SK-N-SH (cell line): ENCODE results near the gene SDCCAG8. TPM values are rescaled to one million over a fixed set of nuclear protein-coding genes. Genes with fewer than 3 reads are reported as not detected.
A peak's percentile ranks its signal among the peaks of the same experiment; 100 is the strongest.

Experiments
- CTCF ChIA-PET: fragments of 300-600, 350-600 bp; formaldehyde crosslinking; extraction: SDS; loops from one replicate; lab custom pipeline; 2021; lab: Yijun Ruan, JAX
- POLR2A ChIA-PET: fragments of 350-600 bp; sonication (Branson Sonifier 250); formaldehyde crosslinking; extraction: SDS; loops from one replicate; lab custom pipeline; 2020; ENCODE audit warnings: antibody characterized with exemption, inconsistent platforms; lab: Yijun Ruan, JAX
- DNase-seq: peaks from one replicate; pipeline ENCODE4 v3.0.0; 2012
- H2AFZ ChIP-seq: fragments of 200-600 bp; sonication (generic); 2 replicates; pipeline ENCODE4 v1.8.1; 2016; ENCODE audit warnings: antibody characterized with exemption, mild to moderate bottlenecking, low read depth
- H3F3A ChIP-seq: fragments of 200-600 bp; sonication (generic); replicated peaks from 2 replicates; pipeline ENCODE3; 2016; ENCODE audit warnings: antibody characterized with exemption, mild to moderate bottlenecking; ENCODE audit not compliant: insufficient read depth
- H3K27ac ChIP-seq, 2 experiments: fragments of 200-500 bp in 1 of 2; fragments of 200-600 bp in 1 of 2; sonication (Bioruptor generic) in 1 of 2; sonication (generic), shearing (Covaris generic) in 1 of 2; 2 replicates each; pipeline versions ENCODE4 v1.5.1 to v1.6.1; 2014 to 2016; ENCODE audit warnings: low read depth in 2 of 2, inconsistent platforms in 1 of 2, low read length in 1 of 2, mild to moderate bottlenecking in 1 of 2, mixed read lengths in 1 of 2
- H3K27me3 ChIP-seq: fragments of 200-600 bp; sonication (generic), shearing (Covaris generic); 2 replicates; pipeline ENCODE4 v1.6.1; 2016; ENCODE audit warnings: mixed run types; ENCODE audit not compliant: insufficient read depth
- H3K36me3 ChIP-seq, 2 experiments: fragments of 200-500 bp in 1 of 2; fragments of 200-600 bp in 1 of 2; sonication (Bioruptor generic) in 1 of 2; sonication (generic) in 1 of 2; replicated peaks in 1 of 2; 2 replicates each; pipeline versions ENCODE3 to v1.5.1; 2014 to 2016; ENCODE audit warnings: low read length in 1 of 2, mild to moderate bottlenecking in 1 of 2; ENCODE audit not compliant: insufficient read depth in 2 of 2, control insufficient read depth in 1 of 2
- H3K4me1 ChIP-seq, 2 experiments: fragments of 200-500 bp in 1 of 2; fragments of 200-600 bp in 1 of 2; sonication (Bioruptor generic) in 1 of 2; sonication (generic), shearing (Covaris generic) in 1 of 2; 2 replicates each; pipeline versions ENCODE4 v1.5.1 to v1.6.1; 2014 to 2016; ENCODE audit warnings: low read depth in 1 of 2, low read length in 1 of 2, mixed run types in 1 of 2; ENCODE audit not compliant: insufficient read depth in 2 of 2, control insufficient read depth in 1 of 2
- H3K4me2 ChIP-seq: fragments of 200-600 bp; sonication (generic), shearing (Covaris generic); 2 replicates; pipeline ENCODE4 v1.6.1; 2017; ENCODE audit warnings: mixed run types
- H3K4me3 ChIP-seq, 2 experiments: fragments of 200-500 bp in 1 of 2; fragments of 200-600 bp in 1 of 2; sonication (Bioruptor generic) in 1 of 2; sonication (generic), shearing (Covaris generic) in 1 of 2; 2 replicates each; pipeline versions ENCODE4 v1.5.1 to v1.8.1; 2014 to 2016; ENCODE audit warnings: low read depth in 2 of 2, inconsistent platforms in 1 of 2, low read length in 1 of 2, mild to moderate bottlenecking in 1 of 2, mixed read lengths in 1 of 2, moderate library complexity in 1 of 2
- H3K79me2 ChIP-seq: fragments of 200-600 bp; sonication (generic); 2 replicates; pipeline ENCODE4 v1.8.1; 2017; ENCODE audit warnings: mild to moderate bottlenecking; ENCODE audit not compliant: insufficient read depth
- H3K9ac ChIP-seq: fragments of 200-600 bp; sonication (generic); 2 replicates; pipeline ENCODE4 v1.6.1; 2017; ENCODE audit warnings: mixed run types
- H3K9me2 ChIP-seq: fragments of 200-600 bp; sonication (generic); 2 replicates; pipeline ENCODE4 v1.6.1; 2017; ENCODE audit warnings: mixed run types
- H3K9me3 ChIP-seq: fragments of 200-600 bp; sonication (generic); 2 replicates; pipeline ENCODE4 v1.6.1; 2017; ENCODE audit warnings: mixed run types, mild to moderate bottlenecking, moderate library complexity
- H4K20me1 ChIP-seq: fragments of 200-600 bp; sonication (generic); 2 replicates; pipeline ENCODE4 v1.6.1; 2017; ENCODE audit warnings: mild to moderate bottlenecking, mixed run types; ENCODE audit not compliant: insufficient read depth
- CTCF ChIP-seq: fragments of 200-600 bp; sonication (generic); IDR thresholded peaks from 2 replicates; pipeline ENCODE4 v1.6.1; 2017; ENCODE audit warnings: antibody characterized with exemption, mild to moderate bottlenecking, moderate library complexity
- ELF1 ChIP-seq: IDR thresholded peaks from 2 replicates; pipeline ENCODE4 v1.4.0; 2012
- EP300 ChIP-seq, 2 experiments: IDR thresholded peaks; 2 replicates each; pipeline versions ENCODE4 v1.4.0 to v1.6.1; 2012; ENCODE audit warnings: borderline replicate concordance in 1 of 2, low read depth in 1 of 2, low read length in 1 of 2
- EZH2phosphoT487 ChIP-seq: fragments of 200-600 bp; sonication (generic); IDR thresholded peaks from 2 replicates; pipeline ENCODE4 v1.6.1; 2017; ENCODE audit warnings: low read depth, mixed run types, mild to moderate bottlenecking, antibody characterized with exemption, moderate library complexity, borderline replicate concordance
- FOXM1 ChIP-seq: IDR thresholded peaks from 2 replicates; pipeline ENCODE4 v1.4.0; 2012; ENCODE audit warnings: low read depth, mild to moderate bottlenecking
- MEF2A ChIP-seq: IDR thresholded peaks from 2 replicates; pipeline ENCODE4 v1.4.0; 2012; ENCODE audit warnings: low read depth, borderline replicate concordance
- NFIC ChIP-seq: IDR thresholded peaks from 2 replicates; pipeline ENCODE4 v1.4.0; 2012; ENCODE audit warnings: borderline replicate concordance
- PBX3 ChIP-seq: IDR thresholded peaks from 2 replicates; pipeline ENCODE4; 2012
- RAD21 ChIP-seq: IDR thresholded peaks from 2 replicates; pipeline ENCODE4 v1.6.1; 2012; ENCODE audit warnings: mild to moderate bottlenecking, low read length
- SIN3A ChIP-seq: IDR thresholded peaks from 2 replicates; pipeline ENCODE4 v1.6.1; 2012; ENCODE audit warnings: low read depth, mild to moderate bottlenecking, low read length, moderate library complexity, borderline replicate concordance
- TAF1 ChIP-seq: IDR thresholded peaks from 2 replicates; pipeline ENCODE4 v1.6.1; 2012; ENCODE audit warnings: low read depth, mild to moderate bottlenecking, low read length, moderate library complexity, borderline replicate concordance
- YY1 ChIP-seq: IDR thresholded peaks from 2 replicates; pipeline ENCODE4 v1.4.0; 2012; ENCODE audit warnings: low read depth, mild to moderate bottlenecking
- ZBTB33 ChIP-seq: IDR thresholded peaks from 2 replicates; pipeline ENCODE4 v1.4.0; 2012; ENCODE audit warnings: low read depth, borderline replicate concordance
- WGBS: methylation state at CpG from one replicate; pipeline ENCODE4 v1.1.6; 2017; ENCODE audit warnings: low lambda C conversion rate; 5-methylcytosine and 5-hydroxymethylcytosine counted together
- polyA plus RNA-seq, 3 experiments: library from polyadenylated mRNA; depleted of rRNA; stranded (reverse); fragments of >200 nt; gene quantifications; 2 replicates each; pipeline ENCODE4 v1.2.3, GENCODE V29; 2012
- TF ChIP-seq, protein P1 (sequence below): fragments of 150-350 bp; IDR thresholded peaks from 2 replicates; pipeline ENCODE4 v1.6.1; 2016; ENCODE audit warnings: mild to moderate bottlenecking, low read depth, low read length

SDCCAG8 gene
- polyA plus RNA-seq, 1 of the 3 experiments (the other 2 are of a cell fraction), result 22.7 TPM

DNA sequence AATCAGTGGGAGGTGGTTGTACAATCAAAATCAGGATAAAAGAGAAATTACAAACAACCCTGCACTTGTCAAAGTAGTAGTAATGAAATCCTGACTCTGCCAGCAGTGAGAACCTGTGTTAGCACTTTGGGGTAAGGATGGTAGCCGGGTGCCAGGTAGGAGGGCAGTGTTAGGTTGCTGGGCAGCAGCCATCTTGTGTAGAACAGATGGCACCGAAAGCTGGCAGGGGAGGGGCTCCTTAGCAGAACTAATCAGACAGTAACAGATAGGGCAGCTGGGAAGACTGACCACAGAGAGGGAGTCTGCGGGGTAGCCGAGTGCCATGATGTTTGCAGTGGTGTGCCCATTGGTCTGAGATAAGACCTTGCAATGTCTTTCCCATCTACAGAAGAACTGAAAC lies 137.3 kb downstream of the SDCCAG8 start:
- no peaks in the 10 kb centered on the region for H3K79me2 ChIP-seq
- TF ChIP-seq, protein P1, sequence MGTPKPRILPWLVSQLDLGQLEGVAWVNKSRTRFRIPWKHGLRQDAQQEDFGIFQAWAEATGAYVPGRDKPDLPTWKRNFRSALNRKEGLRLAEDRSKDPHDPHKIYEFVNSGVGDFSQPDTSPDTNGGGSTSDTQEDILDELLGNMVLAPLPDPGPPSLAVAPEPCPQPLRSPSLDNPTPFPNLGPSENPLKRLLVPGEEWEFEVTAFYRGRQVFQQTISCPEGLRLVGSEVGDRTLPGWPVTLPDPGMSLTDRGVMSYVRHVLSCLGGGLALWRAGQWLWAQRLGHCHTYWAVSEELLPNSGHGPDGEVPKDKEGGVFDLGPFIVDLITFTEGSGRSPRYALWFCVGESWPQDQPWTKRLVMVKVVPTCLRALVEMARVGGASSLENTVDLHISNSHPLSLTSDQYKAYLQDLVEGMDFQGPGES, result no peak
- TF ChIP-seq RAD21, result no peak
- no peak for TF ChIP-seq ELF1
- no peak for TF ChIP-seq PBX3
- TF ChIP-seq MEF2A, result no peak
- TF ChIP-seq CTCF, result no peak
- TF ChIP-seq EP300 (IDR thresholded peaks at IDR 0.05; ENCODE audit: borderline replicate concordance in 1 of 2, low read depth in 1 of 2, low read length in 1 of 2), result no peak
- TF ChIP-seq FOXM1, result no peak
- peaks cover 0 to 3% of the 10 kb centered on the region in 2 experiments; a peak in 2 of 4 replicates for H3K4me1 ChIP-seq
- H3K36me3 ChIP-seq, result peaks cover 4 to 29% of the 10 kb centered on the region in 2 experiments
- H3K4me3 ChIP-seq, result no peak overlapping the region
- no peak overlapping the region for H3K9ac ChIP-seq
- H3F3A ChIP-seq, result no peaks in the 10 kb centered on the region
- no peaks in the 10 kb centered on the region for H4K20me1 ChIP-seq
- POLR2A ChIA-PET, result no interaction called here
- no peak overlapping the region for H2AFZ ChIP-seq
- H3K4me2 ChIP-seq, result no peak overlapping the region
- H3K9me3 ChIP-seq, result no peaks in the 10 kb centered on the region
- 91% methylated on average over 4 of the region's 4 CpGs for WGBS
- CTCF ChIA-PET, result no interaction called here
- H3K27ac ChIP-seq, result no peak overlapping the region
- no peaks in the 10 kb centered on the region for H3K27me3 ChIP-seq
- no peaks in the 10 kb centered on the region for H3K9me2 ChIP-seq
- peak; percentile 4 for DNase-seq

- no peak for TF ChIP-seq EZH2phosphoT487
- no peak for TF ChIP-seq ZBTB33
- TF ChIP-seq, protein P1, result no peak
- no peak for TF ChIP-seq SIN3A
- no peak for TF ChIP-seq NFIC
- TF ChIP-seq YY1, result no peak
- TF ChIP-seq TAF1, result no peak
- no peaks in the 10 kb centered on the region for H3K9me3 ChIP-seq
- WGBS, result 95% methylated on average over 4 of the region's 4 CpGs
- ChIA-PET POLR2A (no interaction called here), CTCF (interaction anchor here (0.6 kb wide), 1 partner anchor 285 kb away, joined by 3 read pairs; no protein-coding TSS in a partner anchor)
- H3K4me2 ChIP-seq, result no peak overlapping the region
- H3K9me2 ChIP-seq, result no peaks in the 10 kb centered on the region
- no peaks in the 10 kb centered on the region for H4K20me1 ChIP-seq
- H3F3A ChIP-seq, result no peaks in the 10 kb centered on the region
- no peak for DNase-seq
- no peak overlapping the region for H3K9ac ChIP-seq
- no peaks in the 10 kb centered on the region for H3K27me3 ChIP-seq
- H3K79me2 ChIP-seq, result no peaks in the 10 kb centered on the region
- no peak overlapping the region for H3K27ac ChIP-seq
- no peak overlapping the region for H2AFZ ChIP-seq
- H3K36me3 ChIP-seq, result peaks cover 5 to 32% of the 10 kb centered on the region in 2 experiments
- no peak overlapping the region for H3K4me3 ChIP-seq
- H3K4me1 ChIP-seq, result peaks cover 0 to 3% of the 10 kb centered on the region in 2 experiments; a peak in 2 of 4 replicates
Measured at GRCh38 chr1:243394066-243394465, 138.2 kb downstream of the SDCCAG8 start.
